ENCODE measurements around the gene CPLANE2.
"Not testable (repeated sequence)": the region's sequence is repeated elsewhere in the genome, so short reads cannot be mapped to it uniquely, and the experiment has no call there.

Gene CPLANE2

GRCh38 chr1:16208270-16208987 lies 28.6 kb downstream of the CPLANE2 start:
- no peak for DNase-seq

- peak; percentile 64 for DNase-seq
These were observed 29.4 kb downstream of the CPLANE2 start for GRCh38 chr1:16207318-16208269.

- DNase-seq: peak; percentile 96
These were observed 30.3 kb downstream of the CPLANE2 start for GRCh38 chr1:16206547-16207317.

DNA sequence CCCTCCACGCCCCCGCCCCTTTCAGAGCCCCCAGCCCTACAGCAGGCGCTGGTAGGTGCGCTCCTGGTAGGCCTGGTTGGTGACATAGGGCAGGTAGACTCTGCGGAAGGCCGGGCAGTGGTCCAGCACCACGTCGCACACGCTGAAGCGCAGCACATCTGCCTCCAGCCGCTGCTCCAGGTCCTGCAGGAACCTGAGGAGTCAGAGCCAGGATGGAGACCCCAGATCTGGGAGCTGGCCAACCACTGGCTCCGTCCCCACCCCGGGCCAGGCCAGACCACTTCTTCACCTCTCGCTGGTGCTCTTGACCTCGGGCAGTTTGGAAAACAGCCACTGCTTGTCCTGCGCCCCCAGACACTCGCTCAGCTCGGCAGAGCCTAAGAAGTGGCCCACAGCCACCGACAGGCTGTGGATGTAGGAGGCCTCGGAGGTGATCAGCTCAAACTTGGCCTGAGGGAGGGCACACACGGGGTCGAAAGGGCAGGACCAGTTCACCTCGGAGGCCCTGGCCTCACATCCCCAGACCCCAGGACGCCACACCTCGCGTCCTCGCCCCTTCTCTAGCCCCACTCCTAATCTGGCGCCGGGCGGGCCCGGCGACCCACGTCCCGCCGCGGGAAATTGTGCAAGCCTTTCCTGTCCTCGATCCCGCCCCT lies 31.0 kb downstream of the CPLANE2 start:
- peak; percentile 64 for DNase-seq

DNA sequence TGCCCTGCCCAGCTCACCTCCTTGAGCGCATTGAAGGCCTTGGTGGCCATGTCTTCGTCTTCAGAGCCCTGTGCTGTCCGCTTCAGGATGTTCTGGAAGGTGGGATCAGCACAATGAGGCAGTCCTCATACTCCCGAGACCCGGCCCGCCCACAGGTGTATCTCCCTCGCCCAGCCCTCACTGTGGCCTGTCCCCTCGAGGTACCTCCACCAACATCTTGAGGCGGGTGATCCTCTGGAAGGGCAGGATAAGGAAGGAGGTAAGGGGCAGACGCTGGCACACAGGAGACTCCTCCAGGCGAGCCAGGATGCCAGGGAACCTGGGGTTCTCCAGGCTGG lies 31.7 kb downstream of the CPLANE2 start:
- no peak for DNase-seq

DNA sequence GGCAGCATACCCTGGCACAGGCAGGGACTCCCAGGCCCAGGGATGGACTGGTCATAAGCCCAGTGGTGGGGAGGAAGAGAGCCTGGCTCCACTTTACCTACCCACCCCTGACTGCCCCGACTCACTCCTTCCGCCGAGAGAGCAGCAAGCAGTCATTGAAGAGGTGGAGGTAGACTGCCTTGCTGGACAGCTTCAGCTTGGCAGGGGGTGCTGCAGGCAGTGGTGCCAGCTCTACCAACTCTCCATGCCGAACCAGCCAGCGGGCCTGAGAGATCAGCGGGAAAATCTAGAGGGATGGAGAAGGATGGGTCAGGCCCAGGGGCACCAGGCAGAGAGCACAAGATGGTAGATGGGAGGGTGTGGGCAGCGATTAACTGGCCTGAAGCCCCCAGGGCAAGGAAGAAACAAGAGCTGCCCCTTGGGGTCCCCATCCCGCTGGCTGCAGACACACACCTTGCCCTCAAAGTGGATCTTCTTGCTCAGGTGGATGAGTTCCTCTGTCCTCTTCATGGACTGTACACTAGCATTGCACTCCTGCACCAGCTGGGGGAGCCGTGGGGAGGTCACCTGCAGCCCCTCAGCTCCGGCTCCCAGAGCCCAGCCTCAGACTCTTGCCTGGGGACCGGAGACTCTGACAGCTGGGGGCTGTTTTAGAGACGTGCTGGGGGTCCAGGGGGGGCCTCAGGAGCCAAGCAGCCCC lies 32.2 kb downstream of the CPLANE2 start:
- DNase-seq: peak; percentile 67

DNA sequence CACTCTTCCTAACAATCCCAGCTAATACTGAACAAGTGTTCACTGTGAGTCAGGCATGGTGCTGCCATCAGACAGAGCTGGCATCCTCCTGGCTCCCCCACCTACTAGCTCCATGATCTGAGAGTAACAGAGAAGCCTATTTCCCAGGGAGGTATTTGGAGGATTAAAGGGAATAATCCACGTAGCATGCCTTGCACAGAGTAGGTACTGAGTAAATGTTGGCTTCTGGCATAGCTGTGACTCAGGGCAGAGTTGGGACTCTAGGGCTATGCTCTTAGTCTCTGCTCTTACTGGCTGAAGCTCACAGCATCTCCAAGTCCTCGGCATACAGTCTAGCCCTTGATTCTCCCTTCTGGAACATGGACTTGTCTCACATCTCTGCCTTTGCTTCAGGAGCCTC lies 32.8 kb downstream of the CPLANE2 start:
- DNase-seq: no peak

DNA sequence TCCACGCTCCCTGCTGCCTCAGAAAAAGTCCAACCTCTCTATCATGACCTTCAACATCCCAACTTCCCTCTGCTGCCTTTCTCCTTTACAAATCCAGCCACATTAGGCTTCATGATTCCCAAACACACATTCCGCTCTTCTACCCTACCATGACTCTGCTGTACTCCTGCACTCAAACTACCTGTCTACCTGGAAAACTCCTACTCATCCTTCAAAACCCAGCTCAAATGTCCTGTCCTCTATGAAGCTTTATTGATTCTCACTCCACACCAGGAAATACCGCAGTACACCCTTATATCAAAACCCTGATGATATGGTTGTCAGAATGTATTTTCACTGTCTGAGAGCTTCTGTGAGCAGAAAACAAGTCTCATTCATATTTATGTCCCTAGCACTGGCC lies 33.4 kb downstream of the CPLANE2 start:
- no peak for DNase-seq

GRCh38 chr1:16202281-16203210 lies 34.4 kb downstream of the CPLANE2 start:
- no peak for DNase-seq

DNA sequence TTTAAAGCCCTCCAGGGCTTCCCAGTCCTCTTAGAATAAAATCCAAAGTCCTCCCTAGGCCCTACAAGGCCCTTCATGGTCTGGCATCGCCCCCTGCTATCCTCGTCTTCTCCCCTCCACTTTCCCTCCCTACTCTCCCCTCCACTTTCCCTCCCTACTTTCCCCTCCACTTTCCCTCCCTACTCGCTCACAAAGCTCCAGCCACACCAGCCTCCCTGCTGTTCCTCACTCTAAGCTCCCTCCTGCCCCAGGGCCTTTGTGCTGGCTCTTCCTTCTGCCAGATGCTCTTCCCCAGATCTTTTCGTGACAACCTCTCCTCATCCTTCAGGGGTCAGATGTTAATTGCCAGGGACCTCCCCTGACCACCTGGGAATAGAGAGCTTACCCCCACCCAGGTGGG lies 37.3 kb downstream of the CPLANE2 start:
- DNase-seq: no peak

DNA sequence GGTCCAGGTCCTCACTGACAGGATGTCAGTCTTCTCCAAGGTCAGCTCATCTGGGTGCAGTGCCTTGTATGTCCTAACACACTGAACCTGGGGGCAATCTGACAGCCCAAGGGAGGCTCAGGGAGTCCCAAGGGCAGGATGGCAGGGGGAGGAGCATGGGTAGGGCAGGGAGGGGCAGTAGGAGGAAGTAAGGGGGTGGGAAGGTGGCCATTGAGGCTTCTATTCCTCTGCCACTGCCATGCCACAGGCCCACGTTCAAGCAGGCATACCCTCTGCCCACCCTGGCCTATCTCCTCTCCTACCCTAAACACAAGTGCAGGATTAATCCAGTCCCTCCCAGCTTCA lies 37.9 kb downstream of the CPLANE2 start:
- no peak for DNase-seq

DNA sequence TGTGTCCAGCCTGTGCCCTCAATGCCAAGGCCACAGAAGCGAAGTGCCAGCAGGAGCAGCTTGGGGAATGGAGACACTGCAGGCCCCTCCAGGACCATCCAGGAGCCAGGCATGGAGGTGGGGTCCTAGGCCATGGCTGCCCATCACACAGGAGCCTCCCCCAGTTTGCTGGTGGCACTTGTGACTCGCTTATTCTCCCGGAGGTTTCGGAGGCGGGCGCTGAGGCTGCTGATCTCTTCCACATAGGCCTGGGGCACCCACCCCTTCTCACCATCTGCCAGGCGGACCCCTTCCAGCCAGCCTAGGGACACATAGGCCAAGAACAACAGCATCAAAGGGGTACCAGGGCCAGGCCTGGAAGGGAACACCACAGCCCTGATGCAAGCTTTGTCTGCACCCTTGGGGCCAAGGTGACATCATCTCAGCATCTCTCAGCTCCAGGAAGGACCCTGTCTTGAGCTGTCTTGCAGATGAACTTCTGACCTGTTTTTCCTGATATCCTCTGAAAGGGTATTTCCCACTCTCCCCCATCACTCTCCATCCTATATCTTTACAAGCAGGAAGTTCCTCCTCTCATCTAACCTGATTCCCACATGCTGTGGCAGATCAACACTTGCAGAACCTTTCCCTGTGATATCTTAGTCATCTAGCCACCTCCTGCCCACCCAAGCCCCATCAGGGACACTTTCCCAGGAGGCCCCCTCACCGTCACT lies 38.4 kb downstream of the CPLANE2 start:
- DNase-seq: no peak

DNA sequence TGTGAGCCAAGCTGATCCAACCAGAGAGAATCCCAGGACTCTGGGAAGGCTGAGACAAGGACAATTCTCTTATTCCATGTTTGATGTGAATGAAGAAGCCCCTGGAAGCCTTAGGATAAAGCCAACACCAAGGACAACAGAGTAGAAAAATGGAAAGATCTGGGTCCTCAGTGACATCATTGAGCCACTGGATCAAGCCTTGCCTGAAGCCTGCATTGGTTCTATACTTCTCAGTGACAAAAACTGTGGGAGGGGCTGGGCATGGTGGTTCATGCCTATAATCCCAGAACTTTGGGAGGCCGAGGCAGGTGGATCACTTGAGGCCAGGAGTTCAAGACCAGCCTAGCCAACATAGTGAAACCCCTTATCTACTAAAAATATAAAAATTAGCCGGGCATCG lies 40.1 kb downstream of the CPLANE2 start:
- no peak for DNase-seq

DNA sequence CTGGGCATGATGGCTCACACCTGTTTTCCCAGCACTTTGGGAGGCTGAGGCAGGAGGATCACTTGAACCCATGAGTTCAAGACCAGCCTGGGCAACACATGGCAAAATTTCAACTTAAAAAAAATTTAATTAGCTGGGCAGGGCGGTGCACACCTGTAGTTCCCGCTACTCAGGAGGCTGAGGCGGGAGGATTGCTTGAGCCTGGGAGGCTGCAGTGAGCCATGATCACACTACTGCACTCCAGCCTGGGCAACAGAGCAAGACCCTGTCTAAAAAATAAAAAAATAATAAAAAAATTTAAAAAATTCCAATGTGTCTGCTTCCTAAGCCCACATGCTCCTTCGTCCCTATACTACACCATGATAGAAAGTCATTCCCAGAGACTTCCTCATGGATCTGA lies 40.8 kb downstream of the CPLANE2 start:
- not testable (repeated sequence) for DNase-seq

DNA sequence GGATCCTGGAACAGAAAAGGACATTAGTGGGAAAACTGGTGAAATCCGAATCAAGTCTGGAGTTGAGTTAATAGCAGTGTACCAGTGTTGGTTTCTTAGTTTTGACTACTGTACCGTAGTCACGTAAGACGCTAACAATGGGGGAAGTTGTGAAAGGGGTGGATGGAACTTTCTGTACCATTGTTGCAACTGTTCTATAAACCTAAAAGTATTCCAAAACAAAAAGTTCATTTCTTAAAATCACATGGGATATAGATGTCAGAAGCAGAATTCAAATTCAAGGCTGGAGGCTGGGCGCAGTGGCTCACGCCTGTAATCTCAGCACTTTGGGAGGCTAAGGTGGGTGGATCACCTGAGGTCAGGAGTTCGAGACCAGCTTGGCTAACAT lies 41.5 kb downstream of the CPLANE2 start:
- no peak for DNase-seq

DNA sequence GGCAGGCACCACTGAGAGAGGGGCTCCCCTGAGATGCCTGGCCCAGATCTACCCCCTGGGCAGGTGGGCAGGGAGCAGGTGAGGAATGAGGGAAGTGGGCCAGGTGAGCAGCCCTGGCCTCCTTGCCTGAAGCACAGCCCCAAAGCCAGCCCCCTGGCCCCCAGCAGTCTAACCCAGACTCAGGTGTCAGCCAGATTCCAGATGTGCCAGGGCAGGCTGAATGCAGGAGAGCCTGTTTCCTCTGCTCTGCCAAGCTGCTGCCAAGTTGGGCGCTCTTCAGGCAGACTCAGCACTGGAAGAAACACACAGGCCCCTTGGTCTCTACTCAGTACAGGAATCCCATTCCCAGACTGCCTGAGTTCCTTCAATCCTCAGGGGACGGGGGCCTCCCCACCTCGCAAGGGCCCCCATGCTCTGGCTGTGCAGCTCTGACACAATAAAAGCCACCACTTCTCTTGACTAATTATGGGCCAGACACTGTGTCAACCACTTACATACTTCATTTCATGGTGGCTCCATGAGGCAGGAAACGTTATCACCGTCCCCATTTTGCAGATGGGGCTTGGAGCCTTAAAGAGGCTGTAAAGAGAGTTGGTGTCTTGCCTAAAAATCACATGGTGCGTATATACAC lies 45.0 kb downstream of the CPLANE2 start:
- no peak for DNase-seq

- DNase-seq: no peak
These were observed 45.7 kb downstream of the CPLANE2 start for GRCh38 chr1:16191309-16191708.

GRCh38 chr1:16189921-16190621 lies 46.9 kb downstream of the CPLANE2 start:
- DNase-seq: no peak

- no peak for DNase-seq
These were observed 48.0 kb downstream of the CPLANE2 start for GRCh38 chr1:16189003-16189402.

Data from activated CD8-positive, alpha-beta memory T cell treated with anti-CD3 and anti-CD28 coated beads for 24 hours (primary cell).